Activated CD4-positive, alpha-beta T cell treated with anti-CD3 and anti-CD28 coated beads, Interleukin-2, amount 50 U/mL, for 24 hours (primary cell): ENCODE data around the gene GSTCD.

ENCODE experiments used
- DNase-seq, 2 donors: peaks; one replicate each; pipeline ENCODE4 v3.0.0-alpha.2; 2020; ENCODE audit warnings: low read depth in 1 of 2, low spot score in 1 of 2

The GSTCD gene

DNA sequence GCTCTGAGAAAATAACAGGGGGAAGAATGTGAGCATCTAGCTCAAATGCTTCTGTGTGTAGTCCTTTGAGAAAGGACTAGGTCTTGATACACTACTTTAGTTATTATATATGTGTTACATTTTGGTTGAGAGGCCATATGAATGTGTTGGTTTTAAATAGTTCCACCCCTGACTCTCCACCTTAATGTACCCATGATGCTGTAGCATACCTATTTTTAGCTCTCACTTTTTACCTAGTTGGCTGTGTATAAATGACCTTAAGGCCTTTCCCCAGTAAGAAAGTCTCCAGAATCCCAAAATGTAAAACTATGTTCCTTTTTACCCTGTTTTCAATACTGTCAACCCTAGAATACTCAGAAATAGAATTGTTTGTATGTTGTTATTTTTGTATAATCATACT, 166.6 kb downstream of the GSTCD start:
- no peak for DNase-seq

DNA sequence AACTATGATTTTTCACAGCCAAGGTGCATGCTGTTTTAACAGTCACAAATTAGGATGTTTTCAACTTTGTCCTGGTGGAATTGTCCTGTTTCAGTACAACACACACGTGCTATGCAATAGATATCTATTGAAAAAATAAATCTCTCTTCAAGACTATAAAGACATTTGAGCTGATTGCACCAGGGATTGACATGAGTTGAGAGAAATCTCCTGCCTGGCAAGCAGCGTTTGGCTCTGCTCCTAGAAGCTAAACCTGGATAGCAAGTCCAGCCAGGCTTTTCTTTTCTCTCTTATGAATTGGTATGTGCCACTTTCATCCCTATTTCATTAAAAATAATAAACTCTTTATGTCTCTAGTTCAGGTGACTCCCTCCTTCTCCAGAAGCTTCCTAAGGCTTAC, 170.1 kb downstream of the GSTCD start:
- DNase-seq = no peak

DNA sequence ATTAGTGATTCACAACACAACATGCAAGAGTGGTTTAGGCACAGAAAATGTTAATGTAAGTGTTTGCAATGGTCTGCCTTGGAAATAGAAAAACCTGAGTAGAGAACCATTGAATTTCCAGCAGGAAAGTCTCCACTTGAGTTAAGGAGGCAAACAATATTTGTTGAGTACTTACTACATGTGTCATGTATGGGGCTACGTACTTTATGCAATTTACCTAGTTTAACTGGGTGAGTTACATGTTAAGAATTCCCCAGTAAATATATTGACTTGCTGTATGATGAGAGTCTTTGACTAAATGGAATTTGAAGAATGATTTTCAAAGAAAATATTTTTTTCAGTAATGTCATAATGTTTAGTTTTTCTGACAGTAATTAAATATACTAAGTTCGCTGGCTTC, 178.9 kb downstream of the GSTCD start:
- no peak for DNase-seq

DNA sequence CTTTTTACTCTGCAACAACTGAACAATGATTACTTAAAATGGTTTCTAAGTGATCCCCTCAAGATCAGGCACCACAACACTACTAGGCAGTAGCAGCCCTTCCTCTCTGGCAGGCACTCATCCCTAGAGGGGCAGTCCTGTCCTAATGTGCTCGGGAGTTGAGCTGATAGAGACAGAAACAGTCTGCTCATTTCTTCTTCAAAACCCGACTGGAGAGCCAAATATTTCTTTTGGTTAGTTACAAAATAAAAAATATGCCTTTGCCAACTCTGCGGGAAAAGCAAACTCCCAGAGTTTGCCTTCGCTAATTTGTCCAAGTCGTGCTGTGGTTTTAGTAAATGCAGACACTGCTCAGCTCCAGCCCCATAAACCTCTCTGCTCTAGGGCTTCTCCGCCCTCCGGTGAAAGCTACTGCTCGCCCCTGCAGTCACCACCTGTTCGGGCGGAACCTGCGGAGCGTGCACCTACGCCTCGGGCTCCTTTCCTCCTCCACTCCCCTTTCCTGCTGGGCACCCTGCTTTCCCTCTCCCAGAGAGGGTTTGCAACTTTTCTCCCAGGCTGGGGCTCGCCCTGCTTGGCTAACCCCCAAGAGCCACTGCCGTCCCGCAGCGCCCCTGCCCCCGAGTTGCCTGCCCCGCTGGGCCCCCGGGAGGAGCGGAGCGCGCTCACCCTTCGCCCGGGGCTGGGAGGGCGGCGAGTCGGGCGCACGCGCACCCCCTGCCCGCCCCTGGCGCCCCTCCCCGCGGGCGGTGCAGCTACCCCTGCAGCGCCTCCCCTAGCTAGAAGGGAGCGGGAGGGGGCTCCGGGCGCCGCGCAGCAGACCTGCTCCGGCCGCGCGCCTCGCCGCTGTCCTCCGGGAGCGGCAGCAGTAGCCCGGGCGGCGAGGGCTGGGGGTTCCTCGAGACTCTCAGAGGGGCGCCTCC, 186.3 kb downstream of the GSTCD start, which contains the start of gene NPNT:
NPNT (plus strand) TSS at position 812 of the 923 bp plus-strand sequence. CDS start 182 bp downstream, outside the sequence.
- no peak for DNase-seq

DNA sequence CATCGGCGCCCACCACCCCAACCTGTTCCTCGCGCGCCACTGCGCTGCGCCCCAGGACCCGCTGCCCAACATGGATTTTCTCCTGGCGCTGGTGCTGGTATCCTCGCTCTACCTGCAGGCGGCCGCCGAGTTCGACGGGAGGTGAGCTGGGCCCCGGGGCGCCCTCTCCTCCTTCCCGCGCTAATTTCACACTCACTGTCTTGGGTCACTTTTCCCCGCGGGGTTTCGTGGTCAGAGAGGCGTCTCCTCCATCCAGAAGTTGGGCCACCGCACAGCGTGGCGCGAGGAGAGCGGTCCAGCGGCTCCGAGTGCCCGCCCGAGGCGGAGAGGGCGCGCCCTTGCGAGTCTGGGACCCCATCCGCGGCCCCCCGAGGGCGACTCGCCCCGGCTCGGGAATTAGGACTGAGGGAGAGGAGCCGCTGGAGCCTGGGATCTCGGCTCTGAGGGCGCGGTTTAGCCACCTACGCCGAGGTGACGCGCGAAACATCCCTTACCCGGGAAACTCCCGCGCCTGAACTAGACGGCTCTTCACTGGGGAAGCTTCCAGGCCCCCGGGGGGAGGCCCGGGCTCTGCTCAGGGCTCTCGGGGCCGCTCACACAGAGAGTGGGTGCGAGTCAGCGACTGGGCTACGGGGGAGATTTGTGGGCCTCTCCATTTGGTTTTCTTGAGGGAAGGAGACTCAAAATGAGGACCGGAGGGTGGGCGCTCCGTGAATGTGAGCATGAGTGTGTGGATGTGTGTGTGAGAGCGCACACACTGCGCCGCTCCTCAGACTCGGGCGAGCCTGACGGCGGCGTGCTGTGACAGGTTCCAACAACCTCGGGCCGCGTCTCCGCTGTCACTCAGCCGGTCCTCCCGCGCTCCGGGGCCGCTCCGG, 187.2 kb downstream of the GSTCD start:
- no peak for DNase-seq

DNA sequence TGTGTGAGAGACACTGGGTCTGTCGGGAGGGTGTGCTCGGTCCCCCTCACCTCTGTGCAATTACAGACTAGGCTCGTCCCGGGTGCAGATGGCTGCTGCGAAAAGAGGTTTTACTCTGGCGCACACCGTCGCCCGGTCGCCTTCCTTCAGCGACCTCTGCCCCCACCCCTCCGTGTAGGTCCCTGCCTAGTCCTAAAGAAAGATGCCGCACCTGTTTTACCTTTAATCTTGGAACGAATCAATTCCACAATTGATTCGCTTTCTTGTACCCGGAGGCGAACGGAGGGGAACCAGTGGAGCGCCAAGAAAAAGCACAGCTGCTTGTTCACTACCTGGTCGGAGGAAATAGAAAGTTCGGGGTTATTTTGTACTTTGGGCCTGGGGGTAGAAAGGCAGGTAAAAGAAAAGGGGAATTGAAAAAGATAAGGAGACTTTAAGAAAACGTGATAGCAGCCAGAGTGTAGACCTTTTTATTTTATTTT, 187.9 kb downstream of the GSTCD start:
- DNase-seq = no peak
